Activated CD4-positive, alpha-beta T cell treated with anti-CD3 and anti-CD28 coated beads for 36 hours (primary cell): ENCODE results near the gene TSPAN3. TPM values are rescaled to one million over a fixed set of nuclear protein-coding genes. Genes with fewer than 3 reads are reported as not detected.
A peak's percentile ranks its signal among the peaks of the same experiment; 100 is the strongest.

Source experiments
- ATAC-seq: fragments of 200-7000 bp; cut with Tn5 transposase; one replicate; pipeline ENCODE4 v1.10.0; 2021; ENCODE audit warnings: mild to moderate bottlenecking, moderate library complexity
- CTCF ChIA-PET: fragments of 350-600 bp; sonication (Branson Sonifier 250); formaldehyde crosslinking; loops from one replicate; lab custom pipeline; 2021; ENCODE audit warnings: antibody characterized with exemption; lab: Charles Lee
- POLR2A ChIA-PET: fragments of 350-600 bp; sonication (Branson Sonifier 250); formaldehyde crosslinking; loops from one replicate; lab custom pipeline; 2021; ENCODE audit warnings: antibody characterized with exemption, inconsistent platforms; lab: Charles Lee
- DNase-seq: peaks from one replicate; pipeline ENCODE4 v3.0.0-alpha.2; 2020
- H3K27ac Mint-ChIP-seq: one replicate; pipeline ENCODE4 v1.8.0; 2021; ENCODE audit warnings: mixed read lengths
- H3K27me3 Mint-ChIP-seq: one replicate; pipeline ENCODE4 v1.8.0; 2021; ENCODE audit warnings: mixed read lengths
- H3K36me3 Mint-ChIP-seq: one replicate; pipeline ENCODE4 v1.8.0; 2021; ENCODE audit warnings: low read depth, mixed read lengths
- H3K4me1 Mint-ChIP-seq: one replicate; pipeline ENCODE4 v1.8.0; 2021; ENCODE audit warnings: mixed read lengths
- H3K4me3 Mint-ChIP-seq: one replicate; pipeline ENCODE4 v1.8.0; 2021; ENCODE audit warnings: mild to moderate bottlenecking, moderate library complexity, mixed read lengths
- H3K9me3 Mint-ChIP-seq: one replicate; pipeline ENCODE4 v1.8.0; 2021; ENCODE audit warnings: low read depth, mixed read lengths
- intact Hi-C, 2 experiments: fragments of 100-400 bp; cut with DNase I in 1 of 2; cut with micrococcal nuclease in 1 of 2; formaldehyde crosslinking; loops; one replicate each; pipeline versions ENCODE4 v1.14.2 to v1.15.1; 2022 to 2024; cut with DNase I, micrococcal nuclease
- total RNA-seq, 2 experiments: library from RNA; stranded (reverse); gene quantifications; one replicate each; pipeline ENCODE4 v1.2.3, GENCODE V29; 2021

TSPAN3 gene
- total RNA-seq, 2 experiments from 2014 or later: 26.2 to 28.4 TPM

GRCh38 chr15:76996076-76996525 lies 74.8 kb downstream of the TSPAN3 start:
- peaks cover 60% of the 10 kb centered on the region for H3K4me1 Mint-ChIP-seq
- intact Hi-C loops: loop anchor here in 1 of 2 experiments (1.0 to 10.0 kb wide), 2 partner anchors 17 to 1541 kb away; partner anchors contain the start of gene SIN3A

GRCh38 chr15:76994971-76995945 lies 75.7 kb downstream of the TSPAN3 start, which contains the start of gene PSTPIP1:
Gene PSTPIP1, plus strand, starts transcription at chr15:76995126. Its CDS starts 448 bp downstream, at chr15:76995574.
- intact Hi-C loops: loop anchor here in 1 of 2 experiments (10.0 kb wide), 1 partner anchor 1540 kb away; the partner anchor contains the start of gene SIN3A
- H3K36me3 Mint-ChIP-seq: peaks cover 35% of the 10 kb centered on the region
- peaks cover 57% of the 10 kb centered on the region for H3K4me1 Mint-ChIP-seq
- DNase-seq (peak; percentile 87), ATAC-seq (peak; percentile 62)
- no peaks in the 10 kb centered on the region for H3K27me3 Mint-ChIP-seq
- ChIA-PET POLR2A (interaction anchor here (0.6 to 1.6 kb wide), 3 partner anchors 25 to 243 kb away, joined by 3 to 4 read pairs (median 3); no protein-coding TSS in a partner anchor), CTCF (interaction anchor here (0.5 to 2.5 kb wide), 8 partner anchors 11 to 616 kb away, joined by 3 to 13 read pairs (median 4); no protein-coding TSS in a partner anchor)
- H3K4me3 Mint-ChIP-seq: peak within 1 kb of the TSS; percentile 97
- H3K27ac Mint-ChIP-seq: peak within 1 kb of the TSS; percentile 96
- no peaks in the 10 kb centered on the region for H3K9me3 Mint-ChIP-seq

More at GRCh38 chr15:76996076-76996525, 74.8 kb downstream of the TSPAN3 start:
- POLR2A ChIA-PET: interaction anchor here (1.1 to 1.6 kb wide), 2 partner anchors 24 to 28 kb away, joined by 3 to 4 read pairs; no protein-coding TSS in a partner anchor
- H3K27me3 Mint-ChIP-seq: no peaks in the 10 kb centered on the region
- CTCF ChIA-PET: interaction anchor here (0.5 to 3.6 kb wide), 8 partner anchors 8 to 617 kb away, joined by 3 to 26 read pairs (median 5); no protein-coding TSS in a partner anchor
- peak overlapping the region; percentile 97 for H3K4me3 Mint-ChIP-seq
- no peaks in the 10 kb centered on the region for H3K9me3 Mint-ChIP-seq
- no peak for ATAC-seq
- DNase-seq: no peak
- peaks cover 39% of the 10 kb centered on the region for H3K36me3 Mint-ChIP-seq
- peak overlapping the region; percentile 96 for H3K27ac Mint-ChIP-seq

GRCh38 chr15:76994496-76994895 lies 76.4 kb downstream of the TSPAN3 start:
- peaks cover 54% of the 10 kb centered on the region for H3K4me1 Mint-ChIP-seq

GRCh38 chr15:76994001-76994400 lies 76.9 kb downstream of the TSPAN3 start:
- intact Hi-C loops: loop anchor here in 1 of 2 experiments (10.0 kb wide), 1 partner anchor 1539 kb away; the partner anchor contains the start of gene SIN3A
- ATAC-seq (peak; percentile 59), DNase-seq (peak; percentile 86)
- Mint-ChIP-seq H3K27me3 (no peaks in the 10 kb centered on the region), H3K27ac (peak overlapping the region; percentile 96), H3K4me3 (peak overlapping the region; percentile 97), H3K4me1 (peaks cover 54% of the 10 kb centered on the region), H3K9me3 (no peaks in the 10 kb centered on the region), H3K36me3 (peaks cover 24% of the 10 kb centered on the region)
- ChIA-PET CTCF (interaction anchor here (0.6 to 2.5 kb wide), 7 partner anchors 11 to 549 kb away, joined by 3 to 11 read pairs (median 3); no protein-coding TSS in a partner anchor), POLR2A (no interaction called here)

More at GRCh38 chr15:76994496-76994895, 76.4 kb downstream of the TSPAN3 start:
- H3K36me3 Mint-ChIP-seq: peaks cover 29% of the 10 kb centered on the region
- no peaks in the 10 kb centered on the region for H3K27me3 Mint-ChIP-seq
- H3K9me3 Mint-ChIP-seq: no peaks in the 10 kb centered on the region
- peak overlapping the region; percentile 97 for H3K4me3 Mint-ChIP-seq
- ATAC-seq: peak; percentile 5
- intact Hi-C loops: loop anchor here in 1 of 2 experiments (10.0 kb wide), 1 partner anchor 1540 kb away; the partner anchor contains the start of gene SIN3A
- H3K27ac Mint-ChIP-seq: peak overlapping the region; percentile 96
- POLR2A ChIA-PET: interaction anchor here (0.6 kb wide), 1 partner anchor 244 kb away, joined by 3 read pairs; no protein-coding TSS in a partner anchor
- CTCF ChIA-PET: interaction anchor here (0.8 to 2.5 kb wide), 8 partner anchors 12 to 549 kb away, joined by 3 to 13 read pairs (median 4); no protein-coding TSS in a partner anchor
- DNase-seq: no peak

GRCh38 chr15:76993114-76993725 lies 77.7 kb downstream of the TSPAN3 start:
- H3K9me3 Mint-ChIP-seq: no peaks in the 10 kb centered on the region
- H3K27ac Mint-ChIP-seq: peak overlapping the region; percentile 96
- POLR2A ChIA-PET: no interaction called here
- H3K36me3 Mint-ChIP-seq: peaks cover 18% of the 10 kb centered on the region
- CTCF ChIA-PET: interaction anchor here (0.7 to 2.5 kb wide), 5 partner anchors 10 to 550 kb away, joined by 3 to 11 read pairs (median 3); no protein-coding TSS in a partner anchor
- DNase-seq (peak; percentile 4), ATAC-seq (no peak)
- peaks cover 54% of the 10 kb centered on the region for H3K4me1 Mint-ChIP-seq
- H3K4me3 Mint-ChIP-seq: no peak overlapping the region
- intact Hi-C loops: loop anchor here in 1 of 2 experiments (10.0 kb wide), 1 partner anchor 1538 kb away; the partner anchor contains the start of gene SIN3A
- no peaks in the 10 kb centered on the region for H3K27me3 Mint-ChIP-seq

GRCh38 chr15:76991741-76992645 lies 78.9 kb downstream of the TSPAN3 start:
- ChIA-PET POLR2A (no interaction called here), CTCF (interaction anchor here (1.2 to 1.4 kb wide), 2 partner anchors 18 to 22 kb away, joined by 3 to 4 read pairs; no protein-coding TSS in a partner anchor)
- Mint-ChIP-seq H3K9me3 (no peaks in the 10 kb centered on the region), H3K36me3 (peaks cover 7% of the 10 kb centered on the region), H3K27ac (peak overlapping the region; percentile 11), H3K27me3 (no peaks in the 10 kb centered on the region), H3K4me1 (peaks cover 55% of the 10 kb centered on the region), H3K4me3 (no peak overlapping the region)
- DNase-seq (peak; percentile 4), ATAC-seq (no peak)
- intact Hi-C loops: loop anchor here in 1 of 2 experiments (10.0 kb wide), 1 partner anchor 1537 kb away; the partner anchor contains the start of gene SIN3A

Other genes with a start within 250 kb of the TSPAN3 start
- gene SCAPER, start 165.8 kb downstream of the TSPAN3 start, total RNA-seq: 10 to 100 TPM; 25.9 to 35.2 TPM
- 10 to 100 TPM; 16.6 to 18.9 TPM for gene RCN2, start 139.4 kb downstream of the TSPAN3 start, total RNA-seq
- 100 to 1,000 TPM; 100 to 125 TPM for gene PSTPIP1, start 76.0 kb downstream of the TSPAN3 start, total RNA-seq